Subcutaneous preadipocyte (primary cell): ENCODE measurements around the gene PELO. TPM values are rescaled to one million over a fixed set of nuclear protein-coding genes. Genes with fewer than 3 reads are reported as not detected.

ENCODE experiments used
- total RNA-seq: library from RNA; depleted of rRNA; stranded (reverse); fragments of >200 nt; gene quantifications from 2 replicates; pipeline ENCODE4 v1.2.3, GENCODE V29; 2012

The PELO gene
- 12.1 and 17.2 TPM in 2 replicates for total RNA-seq

GRCh38 chr5:52787600-52788504 lies at the start of gene PELO, which contains the start of gene ITGA1:
TSS of gene PELO (plus strand) at chr5:52787916. CDS start at chr5:52800395, 12,479 bp downstream.
TSS of gene ITGA1 (plus strand) at chr5:52787916. CDS start at chr5:52788354, 438 bp downstream.

Other genes with a start within 250 kb of the PELO start
- 3.3 and 7.0 TPM in 2 replicates for gene ITGA1, start within 50 bp of the PELO start, total RNA-seq
- 6.6 and 31.7 TPM in 2 replicates for gene ITGA2, start 201.4 kb downstream of the PELO start, total RNA-seq